GM23338 (cell line): ENCODE data around the gene EIF4G3. TPM values are rescaled to one million over a fixed set of nuclear protein-coding genes. Genes with fewer than 3 reads are reported as not detected.

Experiments used
- ATAC-seq: fragments of 200-7000 bp; cut with Tn5 transposase; 3 replicates; pipeline ENCODE4 v1.9.1; 2020
- DNase-seq: peaks from one replicate; pipeline ENCODE4 v3.0.0-alpha.2; 2015; ENCODE audit warnings: low spot score
- H2AFZ ChIP-seq: fragments of 200-600 bp; sonication (generic); 2 replicates; pipeline ENCODE4 v1.8.0; 2016; ENCODE audit warnings: antibody characterized with exemption, mild to moderate bottlenecking, moderate library complexity
- H3F3A ChIP-seq: fragments of 200-600 bp; sonication (generic); replicated peaks from 2 replicates; pipeline ENCODE4 v1.8.0; 2017; ENCODE audit warnings: antibody characterized with exemption, mixed run types, low read depth
- H3K27ac ChIP-seq: fragments of 200-600 bp; sonication (generic); 2 replicates; pipeline ENCODE4 v1.6.1; 2016; ENCODE audit warnings: low read depth
- H3K27me3 ChIP-seq: fragments of 200-600 bp; sonication (generic); 2 replicates; pipeline ENCODE4 v1.8.0; 2016; ENCODE audit warnings: mild to moderate bottlenecking, mixed run types, moderate library complexity; ENCODE audit not compliant: insufficient read depth
- H3K36me3 ChIP-seq: fragments of 200-600 bp; sonication (generic); 2 replicates; pipeline ENCODE4 v1.8.0; 2016; ENCODE audit warnings: mild to moderate bottlenecking; ENCODE audit not compliant: insufficient read depth
- H3K4me1 ChIP-seq: fragments of 200-600 bp; sonication (generic); 2 replicates; pipeline ENCODE4 v1.8.0; 2016; ENCODE audit warnings: mild to moderate bottlenecking, moderate library complexity; ENCODE audit not compliant: insufficient read depth
- H3K4me2 ChIP-seq: fragments of 200-600 bp; sonication (generic); 2 replicates; pipeline ENCODE4 v1.7.1; 2017; ENCODE audit warnings: mixed run types
- H3K4me3 ChIP-seq: fragments of 200-600 bp; sonication (generic); 2 replicates; pipeline ENCODE4 v1.6.1; 2016; ENCODE audit warnings: mixed run types
- H3K79me2 ChIP-seq: fragments of 200-600 bp; sonication (generic); replicated peaks from 2 replicates; pipeline ENCODE4 v1.8.0; 2017; ENCODE audit warnings: mild to moderate bottlenecking; ENCODE audit not compliant: insufficient read depth
- H3K9me2 ChIP-seq: fragments of 200-600 bp; sonication (generic); 2 replicates; pipeline ENCODE4 v1.8.0; 2017; ENCODE audit not compliant: insufficient read depth
- H4K20me1 ChIP-seq: fragments of 200-600 bp; sonication (generic); replicated peaks from 2 replicates; pipeline ENCODE4 v1.8.0; 2017; ENCODE audit warnings: mild to moderate bottlenecking; ENCODE audit not compliant: insufficient read depth
- H3K27ac Mint-ChIP-seq: 2 replicates; pipeline ENCODE4 v1.8.0; 2020; ENCODE audit warnings: inconsistent platforms, mild to moderate bottlenecking, moderate library complexity, mixed read lengths
- H3K27me3 Mint-ChIP-seq: 3 replicates; pipeline ENCODE4 v1.8.0; 2022; ENCODE audit warnings: low read depth, mild to moderate bottlenecking, moderate library complexity, mixed read lengths, inconsistent platforms; ENCODE audit not compliant: insufficient read depth, poor library complexity
- H3K36me3 Mint-ChIP-seq: 3 replicates; pipeline ENCODE4 v1.8.0; 2021; ENCODE audit warnings: low read depth, mild to moderate bottlenecking, inconsistent platforms, moderate library complexity, mixed read lengths
- H3K4me1 Mint-ChIP-seq: 3 replicates; pipeline ENCODE4 v1.8.0; 2020; ENCODE audit warnings: mild to moderate bottlenecking, inconsistent platforms, mixed read lengths
- H3K4me3 Mint-ChIP-seq: 3 replicates; pipeline ENCODE4 v1.8.0; 2021; ENCODE audit warnings: moderate library complexity, mild to moderate bottlenecking, inconsistent platforms, mixed read lengths
- H3K9me3 Mint-ChIP-seq: 3 replicates; pipeline ENCODE4 v1.8.0; 2020; ENCODE audit warnings: moderate library complexity, mild to moderate bottlenecking, inconsistent platforms, mixed read lengths
- CREB1 ChIP-seq: fragments of 250-450 bp; sonication (Bioruptor Pico); IDR thresholded peaks from 2 replicates; pipeline ENCODE4 v1.5.0; 2020; ENCODE audit warnings: low read depth, mild to moderate bottlenecking, moderate library complexity
- CTCF ChIP-seq, 2 experiments: fragments of 200-600 bp in 1 of 2; sonication (generic) in 1 of 2; conservative IDR thresholded peaks; 2 replicates each; pipeline versions ENCODE4 v1.5.1 to v1.6.1; 2016 to 2017; ENCODE audit warnings: antibody characterized with exemption in 2 of 2, low read depth in 2 of 2, mild to moderate bottlenecking in 2 of 2, moderate library complexity in 1 of 2
- ETS1 ChIP-seq: IDR thresholded peaks from 2 replicates; pipeline ENCODE4 v1.6.1; 2016; ENCODE audit warnings: antibody characterized with exemption
- EZH2phosphoT487 ChIP-seq: fragments of 200-600 bp; sonication (generic); IDR thresholded peaks from one replicate; pipeline ENCODE4 v1.8.1; 2018; ENCODE audit warnings: antibody characterized with exemption; ENCODE audit not compliant: unreplicated experiment
- JUNB ChIP-seq: IDR thresholded peaks from one replicate; pipeline ENCODE4 v1.6.1; 2016; ENCODE audit warnings: antibody characterized with exemption; ENCODE audit not compliant: unreplicated experiment
- NANOG ChIP-seq: IDR thresholded peaks from 2 replicates; pipeline ENCODE4 v1.6.1; 2016; ENCODE audit warnings: antibody characterized with exemption, borderline replicate concordance
- REST ChIP-seq: IDR thresholded peaks from one replicate; pipeline ENCODE4 v1.6.1; 2018; ENCODE audit warnings: antibody characterized with exemption; ENCODE audit not compliant: unreplicated experiment
- STAT1 ChIP-seq: IDR thresholded peaks from one replicate; pipeline ENCODE4 v1.6.1; 2016; ENCODE audit warnings: antibody characterized with exemption; ENCODE audit not compliant: unreplicated experiment
- ZNF114 ChIP-seq: fragments of 250-450 bp; sonication (Bioruptor Pico); IDR thresholded peaks from 2 replicates; pipeline ENCODE4 v1.5.0; 2020; ENCODE audit warnings: mild to moderate bottlenecking, moderate library complexity
- ZNF462 ChIP-seq: fragments of 250-450 bp; sonication (Bioruptor Pico); IDR thresholded peaks from 2 replicates; pipeline ENCODE4 v1.5.0; 2020; ENCODE audit warnings: mild to moderate bottlenecking, moderate library complexity
- polyA plus RNA-seq: library from polyadenylated mRNA; unstranded; fragments of >200 nt; fragmentation: Nextera tagmentation; extraction: Ambion mirVana; gene quantifications from 2 replicates; pipeline ENCODE4 v1.2.1, GENCODE V29; 2016
- total RNA-seq: library from RNA; depleted of rRNA; stranded (reverse); fragments of >200 nt; shearing (Covaris generic); gene quantifications from 2 replicates; pipeline ENCODE4 v1.2.3, GENCODE V29; 2014

EIF4G3 gene
- total and polyA plus RNA-seq, 2 experiments from 2014 or later, result 37.9 to 68.1 TPM

GRCh38 chr1:21024918-21025317 lies 151.8 kb downstream of the EIF4G3 start:
- no peak overlapping the region for H3K4me3 Mint-ChIP-seq
- H3K4me2 ChIP-seq, result no peak overlapping the region
- no peaks in the 10 kb centered on the region for H3K9me3 Mint-ChIP-seq
- no peaks in the 10 kb centered on the region for H3K27me3 ChIP-seq
- no peaks in the 10 kb centered on the region for H3K36me3 ChIP-seq
- no peak for TF ChIP-seq ZNF462 (CRISPR knock-in tag)
- no peak for TF ChIP-seq CTCF (conservative IDR thresholded peaks at IDR 0.05; ENCODE audit: low read depth in 2 of 2)
- TF ChIP-seq NANOG, result no peak
- no peak for TF ChIP-seq CREB1 (CRISPR knock-in tag)
- TF ChIP-seq STAT1, result no peak
- TF ChIP-seq EZH2phosphoT487, result no peak
- no peak for TF ChIP-seq JUNB
- no peak for TF ChIP-seq ZNF114 (CRISPR knock-in tag)
- TF ChIP-seq ETS1, result no peak
- no peak for TF ChIP-seq REST
- H3K4me3 ChIP-seq, result no peak overlapping the region
- no peak overlapping the region for H3K27ac Mint-ChIP-seq
- peaks cover 76% of the 10 kb centered on the region for H3K79me2 ChIP-seq
- no peak overlapping the region for H3K27ac ChIP-seq
- H3K9me2 ChIP-seq, result no peaks in the 10 kb centered on the region
- no peak for ATAC-seq
- H3K4me1 Mint-ChIP-seq, result peaks cover 8% of the 10 kb centered on the region; the same call in 2 of the 3 replicates
- H3K4me1 ChIP-seq, result 0 out of 2 replicates have a peak, but pooled peaks cover 3% of the 10 kb centered on the region
- peaks cover 34% of the 10 kb centered on the region for H3K36me3 Mint-ChIP-seq
- H2AFZ ChIP-seq, result no peak overlapping the region
- peaks cover 5% of the 10 kb centered on the region for H4K20me1 ChIP-seq
- no peaks in the 10 kb centered on the region for H3K27me3 Mint-ChIP-seq
- H3F3A ChIP-seq, result no peaks in the 10 kb centered on the region
- no peak for DNase-seq
